GM12865 (cell line): ENCODE measurements around the gene BASP1.
"Not testable (repeated sequence)": the region's sequence is repeated elsewhere in the genome, so short reads cannot be mapped to it uniquely, and the experiment has no call there.

ENCODE experiments used
- DNase-seq: peaks from one replicate; pipeline ENCODE4 v3.0.0; 2010; ENCODE audit warnings: low read depth
- H3K4me3 ChIP-seq: 2 replicates; pipeline ENCODE4 v1.5.1; 2011; ENCODE audit warnings: mild to moderate bottlenecking, low read depth, low read length, control low read depth
- TF ChIP-seq, protein P1 (sequence below): IDR thresholded peaks from 2 replicates; pipeline ENCODE4 v1.5.1; 2011; ENCODE audit warnings: low read length, control low read depth, low read depth, inconsistent platforms; ENCODE audit not compliant: insufficient read depth; ENCODE audit errors: missing control alignments

BASP1 gene

DNA sequence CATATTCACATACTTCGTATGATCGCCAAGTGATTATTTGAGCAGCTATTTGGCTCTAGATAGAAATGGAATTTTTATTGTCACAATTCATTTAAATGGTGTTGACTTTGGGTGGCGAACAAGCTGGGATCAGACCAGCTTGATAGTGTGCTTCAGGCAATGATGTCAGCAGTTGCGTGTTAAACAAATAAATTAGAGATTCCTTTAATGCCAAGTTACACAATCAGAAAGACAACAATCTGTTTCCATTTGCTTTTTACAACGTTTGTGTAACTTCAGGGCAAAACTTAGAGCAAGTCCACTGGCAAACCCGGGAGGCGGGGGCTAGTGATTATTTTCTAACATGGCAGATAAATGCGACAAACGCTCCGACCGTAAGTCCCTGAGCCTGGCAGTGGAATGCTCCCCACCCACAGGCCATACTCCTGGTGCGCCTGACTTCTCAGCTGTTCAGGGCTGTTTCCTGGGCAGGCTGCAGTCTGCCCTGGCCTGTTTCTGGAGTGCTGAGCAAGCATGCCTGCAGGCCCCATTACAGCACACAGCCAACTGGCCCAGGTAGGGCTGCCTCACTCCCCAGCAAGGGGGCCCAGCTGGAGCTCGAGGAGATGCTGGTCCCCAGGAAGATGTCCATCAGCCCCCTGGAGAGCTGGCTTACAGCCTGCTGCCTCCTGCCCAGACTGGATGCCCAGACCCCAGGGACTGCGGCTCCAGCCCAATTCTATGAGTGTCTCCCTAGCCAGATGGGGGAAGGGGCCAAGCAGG, 88.7 kb downstream of the BASP1 start:
- TF ChIP-seq, protein P1, sequence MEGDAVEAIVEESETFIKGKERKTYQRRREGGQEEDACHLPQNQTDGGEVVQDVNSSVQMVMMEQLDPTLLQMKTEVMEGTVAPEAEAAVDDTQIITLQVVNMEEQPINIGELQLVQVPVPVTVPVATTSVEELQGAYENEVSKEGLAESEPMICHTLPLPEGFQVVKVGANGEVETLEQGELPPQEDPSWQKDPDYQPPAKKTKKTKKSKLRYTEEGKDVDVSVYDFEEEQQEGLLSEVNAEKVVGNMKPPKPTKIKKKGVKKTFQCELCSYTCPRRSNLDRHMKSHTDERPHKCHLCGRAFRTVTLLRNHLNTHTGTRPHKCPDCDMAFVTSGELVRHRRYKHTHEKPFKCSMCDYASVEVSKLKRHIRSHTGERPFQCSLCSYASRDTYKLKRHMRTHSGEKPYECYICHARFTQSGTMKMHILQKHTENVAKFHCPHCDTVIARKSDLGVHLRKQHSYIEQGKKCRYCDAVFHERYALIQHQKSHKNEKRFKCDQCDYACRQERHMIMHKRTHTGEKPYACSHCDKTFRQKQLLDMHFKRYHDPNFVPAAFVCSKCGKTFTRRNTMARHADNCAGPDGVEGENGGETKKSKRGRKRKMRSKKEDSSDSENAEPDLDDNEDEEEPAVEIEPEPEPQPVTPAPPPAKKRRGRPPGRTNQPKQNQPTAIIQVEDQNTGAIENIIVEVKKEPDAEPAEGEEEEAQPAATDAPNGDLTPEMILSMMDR = no peak
- no peak for DNase-seq
- no peak overlapping the region for H3K4me3 ChIP-seq

DNA sequence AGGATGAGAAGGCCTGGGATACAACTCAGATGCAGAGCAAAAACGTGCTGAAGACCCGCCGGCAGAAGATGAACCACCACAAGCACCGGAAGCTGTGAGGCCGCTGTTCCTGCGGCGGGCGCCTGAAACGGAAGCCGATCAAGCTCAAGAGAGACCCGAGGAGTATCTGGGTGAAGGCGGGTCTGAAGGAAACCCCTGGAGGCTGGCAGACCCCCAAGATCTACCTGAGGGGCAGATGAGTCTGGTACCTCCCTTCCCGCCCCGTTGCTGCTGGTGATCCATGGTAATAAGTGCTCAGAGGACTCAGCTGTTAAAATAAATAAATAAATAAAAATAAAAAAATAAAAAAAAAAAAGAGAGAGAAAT, 89.3 kb downstream of the BASP1 start:
- DNase-seq = no peak
- TF ChIP-seq, protein P1 = no peak
- no peak overlapping the region for H3K4me3 ChIP-seq

DNA sequence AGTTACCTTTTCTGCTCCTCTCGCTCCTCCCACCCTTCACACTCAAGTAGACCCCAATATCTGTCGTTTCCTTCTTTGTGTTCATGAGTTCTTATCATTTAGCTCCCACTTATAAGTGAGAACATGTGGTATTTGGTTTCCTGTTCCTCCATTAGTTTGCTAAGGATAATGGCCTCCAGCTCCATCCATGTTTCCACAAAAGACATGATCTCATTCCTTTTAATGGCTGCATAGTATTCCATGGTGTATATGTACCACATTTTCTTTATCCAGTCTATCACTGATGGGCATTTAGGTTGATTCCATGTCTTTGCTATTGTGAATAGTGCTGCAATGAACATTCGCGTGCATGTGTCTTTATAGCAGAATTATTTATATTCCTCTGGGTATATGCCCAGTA, 90.0 kb downstream of the BASP1 start:
- not testable (repeated sequence) for H3K4me3 ChIP-seq, DNase-seq

DNA sequence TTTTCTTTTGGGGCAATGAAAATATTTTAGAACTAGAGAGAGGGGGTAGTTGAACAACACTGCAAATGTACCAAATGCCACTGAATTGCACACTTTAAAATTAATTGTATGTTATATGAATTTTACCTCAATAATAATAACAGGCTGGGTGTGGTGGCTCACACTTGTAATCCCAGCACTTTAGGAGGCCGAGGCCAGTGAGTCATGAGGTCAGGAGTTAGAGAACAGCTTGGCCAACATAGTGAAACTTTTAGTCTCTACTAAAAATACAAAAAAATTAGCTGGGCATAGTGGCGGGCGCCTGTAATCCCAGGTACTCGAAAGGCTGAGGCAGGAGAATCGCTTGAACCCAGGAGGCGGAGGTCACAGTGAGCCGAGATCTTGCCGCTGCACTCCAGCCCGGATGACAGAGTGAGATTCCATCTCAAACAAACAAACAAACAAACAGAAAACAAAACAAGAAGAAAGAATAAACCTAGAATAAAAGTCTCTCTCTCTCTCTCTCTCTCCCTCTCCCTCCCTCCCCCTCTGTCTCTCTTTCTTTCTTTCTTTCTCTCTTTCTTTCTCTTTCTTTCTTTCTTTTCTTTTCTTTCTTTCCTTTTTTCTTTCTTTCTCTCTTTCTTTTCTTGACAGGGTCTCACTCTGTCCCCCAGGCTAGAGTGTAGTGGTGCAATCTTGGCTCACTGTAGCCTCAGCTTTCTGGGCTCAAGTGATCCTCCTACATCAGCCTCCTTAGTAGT, 91.1 kb downstream of the BASP1 start:
- TF ChIP-seq, protein P1 = no peak
- no peak overlapping the region for H3K4me3 ChIP-seq
- no peak for DNase-seq

DNA sequence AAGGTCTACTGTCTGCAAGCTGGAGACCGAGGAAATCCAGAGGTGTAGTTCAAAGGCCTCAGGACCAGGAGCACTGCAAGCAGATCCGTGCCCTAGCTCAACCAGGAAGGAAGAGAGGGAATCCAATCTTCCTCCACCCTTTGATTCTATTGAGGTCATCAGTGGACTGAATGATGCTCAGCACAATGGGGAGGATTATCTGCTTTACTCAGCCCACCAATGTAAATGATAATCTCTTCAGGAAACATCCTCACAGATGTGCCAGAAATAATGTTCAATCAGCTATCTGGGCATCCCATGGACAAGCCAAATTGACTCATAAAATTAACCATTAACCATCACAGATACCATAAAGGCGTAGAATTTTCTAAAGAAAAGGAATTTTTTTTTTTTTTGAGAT, 92.0 kb downstream of the BASP1 start:
- H3K4me3 ChIP-seq = no peak overlapping the region
- TF ChIP-seq, protein P1 = no peak
- DNase-seq = no peak

DNA sequence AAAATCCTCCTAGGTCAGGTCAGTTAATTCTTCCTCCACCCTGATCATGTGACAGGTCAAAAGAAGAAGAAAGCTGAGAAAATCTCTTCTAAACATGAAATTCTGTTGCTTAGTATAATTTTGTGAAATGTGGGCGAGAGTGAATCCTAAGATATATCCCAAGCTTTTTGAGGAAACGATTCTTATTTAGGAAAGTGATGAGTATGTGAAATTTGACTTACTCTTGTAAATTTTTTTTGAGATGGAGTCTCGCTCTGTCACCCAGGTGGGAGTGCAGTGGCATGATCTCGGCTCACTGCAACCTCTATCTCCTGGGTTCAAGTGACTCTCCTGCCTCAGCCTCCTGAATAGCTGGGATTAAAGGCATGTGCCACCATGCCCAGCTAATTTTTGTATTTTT, 93.1 kb downstream of the BASP1 start:
- H3K4me3 ChIP-seq = not testable (repeated sequence)

DNA sequence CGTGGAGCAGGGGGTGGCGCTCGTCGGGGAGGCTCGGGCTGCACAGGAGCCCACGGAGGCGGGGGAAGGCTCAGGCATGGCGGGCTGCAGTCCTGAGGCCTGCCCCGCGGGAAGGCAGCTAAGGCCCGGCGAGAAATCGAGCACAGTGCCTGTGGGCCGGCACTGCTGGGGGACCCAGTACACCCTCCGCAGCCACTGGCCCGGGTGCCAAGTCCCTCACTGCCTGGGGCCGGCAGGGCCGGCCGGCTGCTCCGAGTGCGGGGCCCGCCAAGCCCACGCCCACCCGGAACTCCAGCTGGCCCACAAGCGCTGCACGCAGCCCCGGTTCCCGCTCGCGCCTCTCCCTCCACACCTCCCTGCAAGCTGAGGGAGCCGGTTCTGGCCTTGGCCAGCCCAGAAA, 94.4 kb downstream of the BASP1 start:
- DNase-seq, H3K4me3 ChIP-seq: not testable (repeated sequence)

More for the DNA sequence above, 93.1 kb downstream of the BASP1 start:
- not testable (repeated sequence) for DNase-seq

DNA sequence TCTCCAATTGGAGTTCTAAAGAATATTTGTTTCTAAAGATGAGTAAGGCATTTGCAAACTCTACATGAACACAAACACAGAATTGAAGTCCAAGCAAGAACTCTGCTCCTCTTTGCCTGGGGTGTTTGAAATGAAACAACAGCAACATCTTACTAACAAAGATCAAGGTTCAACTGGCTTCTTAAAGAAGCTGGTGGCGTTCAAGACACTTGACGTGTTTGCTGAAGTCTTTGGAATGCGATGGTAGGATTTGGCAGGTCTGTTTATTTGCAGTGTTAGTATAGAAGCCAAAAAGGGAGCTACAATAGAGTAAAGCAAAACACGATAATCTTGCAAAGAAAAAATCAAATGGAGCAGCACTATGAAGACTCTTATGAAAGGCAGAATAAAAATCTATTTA, 94.9 kb downstream of the BASP1 start:
- TF ChIP-seq, protein P1 = no peak
- DNase-seq = no peak
- no peak overlapping the region for H3K4me3 ChIP-seq
